HG03066 (cell line): Measurements from ENCODE around the gene AP1M1.
"Not testable (repeated sequence)": the region's sequence is repeated elsewhere in the genome, so short reads cannot be mapped to it uniquely, and the experiment has no call there.

ENCODE experiments used
- ATAC-seq: cut with Tn5 transposase; IDR thresholded peaks from one replicate; pipeline ENCODE4 v1.9.1; 2021; ENCODE audit warnings: low read depth; ENCODE audit not compliant: unreplicated experiment

AP1M1 gene

DNA sequence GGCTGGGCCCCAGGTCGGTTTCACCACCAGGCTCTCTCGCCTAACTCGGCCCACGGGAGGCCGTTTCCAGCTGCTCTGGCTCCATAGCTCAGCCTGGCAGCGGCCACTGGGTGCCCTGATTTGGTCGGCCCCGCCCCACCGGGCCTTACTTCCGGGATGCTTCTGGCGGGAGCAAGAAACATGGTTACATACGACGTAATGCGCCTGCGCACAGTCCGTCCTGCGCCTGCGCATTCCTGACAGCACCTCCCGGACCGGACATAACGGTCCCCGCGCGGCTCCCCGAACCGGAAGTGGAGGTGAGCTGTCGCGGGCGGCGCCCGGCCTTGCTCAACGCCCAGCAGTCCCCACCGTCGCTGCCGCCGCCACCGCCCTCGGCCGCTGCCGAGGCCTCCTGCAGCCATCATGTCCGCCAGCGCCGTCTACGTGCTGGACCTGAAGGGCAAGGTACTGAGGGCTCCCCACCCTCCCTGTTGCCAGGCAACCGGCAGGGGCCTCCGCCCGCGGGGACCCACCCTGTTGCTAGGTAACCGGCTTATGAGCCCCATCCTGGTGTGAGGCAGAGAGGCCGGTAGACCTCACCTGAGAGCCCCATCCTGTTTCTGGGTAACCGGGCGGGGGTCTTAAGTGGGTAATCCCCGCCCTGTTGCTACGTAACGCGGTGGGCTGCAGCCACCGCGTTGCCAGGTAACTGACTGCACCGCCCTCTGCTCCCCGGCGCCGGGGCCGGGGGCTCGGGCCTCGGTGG lies at the start of gene AP1M1:
Gene AP1M1 (plus strand): TSS at position 290 of the 748 bp plus-strand sequence. CDS start 116 bp downstream, at position 406.
- peak; percentile 87 for ATAC-seq

DNA sequence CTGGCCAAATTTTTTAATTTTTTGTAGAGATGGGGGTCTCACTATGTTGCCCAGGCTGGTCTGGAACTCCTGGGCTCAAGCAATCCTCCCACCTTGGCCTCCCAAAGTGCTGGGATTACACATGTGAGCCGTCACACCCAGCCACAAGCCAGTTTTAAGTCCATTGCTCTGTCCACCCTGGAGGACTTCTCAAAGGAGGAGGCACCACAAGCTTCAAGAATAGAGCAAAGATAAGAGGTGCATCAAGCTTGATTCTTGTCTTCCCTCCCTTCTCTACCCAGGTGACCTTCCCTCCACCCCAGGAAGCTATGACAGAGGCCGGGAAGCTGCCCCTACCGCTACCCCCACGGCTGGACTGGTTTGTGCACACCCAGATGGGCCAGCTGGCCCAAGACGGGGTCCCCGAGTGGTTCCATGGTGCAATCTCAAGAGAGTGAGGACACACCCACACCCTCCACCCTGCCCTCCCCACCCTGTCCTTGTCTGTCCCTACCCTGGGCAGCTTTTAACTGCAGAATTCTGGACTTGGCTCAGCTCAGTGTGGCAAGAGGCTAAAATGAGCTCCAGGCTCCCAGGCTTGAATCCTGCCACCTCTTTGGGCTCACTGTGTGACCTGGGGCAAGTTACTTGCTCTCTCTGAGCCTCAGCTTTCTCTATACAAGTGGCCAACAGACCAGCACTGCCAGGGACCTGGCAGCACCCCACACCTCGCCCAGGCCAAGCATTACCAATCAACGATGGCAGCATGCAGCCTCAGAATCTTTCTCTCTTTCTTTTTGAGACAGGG lies 49.1 kb upstream of the AP1M1 start:
- ATAC-seq = no peak

DNA sequence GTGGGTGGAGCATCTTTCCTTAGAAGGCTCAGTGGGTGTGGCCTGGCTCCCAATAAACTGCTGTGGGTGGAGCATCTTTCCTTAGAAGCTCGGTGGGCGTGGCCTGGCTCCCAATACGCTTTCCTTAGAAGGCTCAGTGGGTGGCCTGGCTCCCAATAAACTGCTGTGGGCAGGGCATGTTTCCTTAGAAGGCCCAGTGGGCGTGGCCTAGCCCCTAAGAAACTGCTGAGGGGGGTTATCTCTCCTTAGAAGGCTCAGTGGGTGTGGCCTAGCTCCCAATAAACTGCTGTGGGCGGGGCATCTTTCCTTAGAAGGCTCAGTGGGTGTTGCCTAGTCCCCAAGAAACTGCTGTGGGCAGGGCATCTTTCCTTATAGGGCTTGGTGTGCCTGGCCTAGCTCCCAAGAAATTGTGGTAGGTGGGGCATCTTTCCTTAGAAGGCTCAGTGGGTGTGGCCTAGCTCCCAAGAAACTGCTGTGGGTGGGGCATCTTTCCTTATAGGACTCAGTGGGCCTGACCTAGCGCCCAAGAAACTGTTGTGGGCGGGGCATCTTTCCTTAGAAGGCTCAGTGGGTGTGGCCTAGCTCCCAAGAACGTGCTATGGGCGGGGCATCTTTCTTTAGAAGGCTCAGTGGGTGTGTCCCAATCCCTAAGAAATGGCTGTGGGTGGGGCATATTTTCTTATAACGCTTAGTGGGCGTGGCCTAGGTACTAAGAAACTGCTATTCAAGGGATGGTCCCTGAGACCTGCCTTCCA lies 44.0 kb upstream of the AP1M1 start:
- ATAC-seq = no peak

GRCh38 chr19:16154557-16154956 lies 43.2 kb upstream of the AP1M1 start:
- no peak for ATAC-seq

DNA sequence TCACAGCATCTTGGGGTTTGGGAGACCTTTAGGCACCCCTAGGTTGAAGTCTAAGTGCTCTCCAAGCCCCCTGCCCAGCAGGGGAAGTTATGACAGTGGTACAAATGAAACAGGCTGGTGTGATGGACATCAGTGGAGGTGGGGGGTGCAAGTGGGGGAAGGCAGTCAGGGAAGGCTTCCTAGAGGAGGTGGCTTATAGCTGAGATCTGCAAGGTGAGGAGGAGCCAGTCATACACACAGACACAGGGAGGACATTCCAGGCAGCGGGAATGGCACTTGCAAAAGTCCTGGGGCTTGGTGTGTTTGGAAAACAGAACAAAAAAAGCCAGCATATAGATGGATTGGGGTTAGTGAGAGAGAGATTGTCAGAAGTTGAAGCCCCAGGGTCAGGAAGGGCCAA lies 42.6 kb upstream of the AP1M1 start:
- no peak for ATAC-seq

- ATAC-seq = no peak
Observed at GRCh38 chr19:16156904-16157303, 40.8 kb upstream of the AP1M1 start.

DNA sequence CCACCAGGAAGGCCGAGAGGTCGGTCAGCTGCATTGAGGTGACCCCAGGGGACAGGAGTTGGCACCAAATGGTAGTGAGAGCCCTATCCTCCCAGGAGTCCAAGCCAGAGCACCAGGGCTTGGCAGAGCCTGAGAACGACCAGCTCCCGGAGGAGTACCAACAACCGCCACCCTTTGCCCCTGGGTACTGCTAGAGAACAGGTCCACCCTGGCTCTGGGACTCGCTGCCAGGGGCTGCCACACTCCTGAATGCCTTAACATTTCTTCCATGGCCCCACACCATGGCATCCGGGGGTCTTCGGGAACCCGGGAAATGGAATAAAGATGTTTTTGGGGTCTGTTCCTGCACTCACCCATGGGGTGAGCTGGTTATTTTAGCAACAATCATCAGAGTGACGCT lies 40.1 kb upstream of the AP1M1 start:
- no peak for ATAC-seq

- ATAC-seq = no peak
Observed at GRCh38 chr19:16159655-16160054, 38.1 kb upstream of the AP1M1 start.

- ATAC-seq = no peak
Observed at GRCh38 chr19:16160445-16160942, 37.2 kb upstream of the AP1M1 start.

DNA sequence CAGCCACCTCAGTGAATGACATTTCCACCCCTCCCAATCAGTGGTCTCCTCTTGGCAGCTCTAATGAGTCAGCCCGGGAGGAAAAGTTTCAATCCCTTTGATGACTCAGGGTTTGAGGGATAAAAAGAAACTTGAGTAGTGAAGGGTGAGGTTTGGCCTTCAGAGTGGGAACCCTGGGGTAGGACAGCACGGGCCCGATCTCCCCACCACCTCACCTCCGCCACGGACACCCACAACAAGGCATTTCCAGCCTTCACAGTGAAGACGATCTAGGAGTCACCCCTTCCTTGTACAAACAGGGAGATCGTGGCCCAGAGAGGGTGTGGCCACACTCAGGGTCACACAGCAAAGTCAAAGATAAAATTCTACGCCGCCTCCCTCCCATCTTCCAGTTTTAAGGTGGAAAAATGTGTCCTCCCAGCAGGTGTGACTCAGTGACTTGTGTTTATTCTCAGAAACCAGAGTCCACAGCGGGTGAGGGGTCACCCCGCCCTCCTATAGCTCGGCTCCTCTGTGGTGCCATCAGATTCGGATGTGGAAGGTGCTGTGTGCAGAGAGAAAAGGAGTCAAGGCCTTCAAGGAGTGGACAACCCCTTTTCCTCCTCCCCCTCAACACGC lies 36.7 kb upstream of the AP1M1 start:
- ATAC-seq = no peak

GRCh38 chr19:16161840-16162239 lies 35.9 kb upstream of the AP1M1 start:
- ATAC-seq = no peak

DNA sequence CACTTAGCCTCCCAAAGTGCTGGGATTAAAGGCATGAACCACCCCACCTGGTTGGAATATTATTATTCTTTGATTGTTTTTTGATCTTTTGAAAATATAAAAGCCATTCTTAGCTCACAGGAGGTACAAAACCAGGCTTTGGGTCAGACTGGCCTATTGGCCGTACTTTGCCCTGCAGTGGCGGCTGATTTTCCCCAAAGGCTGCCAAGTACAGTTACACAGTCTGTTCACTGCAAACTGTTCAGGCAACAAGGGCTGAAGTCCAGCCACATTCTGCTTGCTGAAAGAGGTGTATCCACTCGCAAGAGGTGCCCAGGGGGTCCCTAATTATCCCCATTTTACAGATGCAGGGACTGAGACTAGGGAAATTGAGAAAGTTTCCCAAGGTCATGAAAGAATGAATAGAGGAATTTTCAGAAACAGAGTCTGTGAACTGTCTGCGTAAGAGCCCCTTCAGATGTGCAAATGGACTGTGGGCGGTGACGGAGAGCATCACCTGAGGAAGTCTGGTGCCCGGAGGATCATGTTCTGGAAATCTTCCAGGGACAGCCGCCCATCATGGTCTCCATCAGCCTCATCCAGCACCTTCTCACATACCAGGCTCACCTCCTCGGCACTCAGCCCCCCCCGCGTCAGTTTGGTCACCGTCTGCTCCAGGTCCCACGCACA lies 33.4 kb upstream of the AP1M1 start:
- ATAC-seq = no peak

DNA sequence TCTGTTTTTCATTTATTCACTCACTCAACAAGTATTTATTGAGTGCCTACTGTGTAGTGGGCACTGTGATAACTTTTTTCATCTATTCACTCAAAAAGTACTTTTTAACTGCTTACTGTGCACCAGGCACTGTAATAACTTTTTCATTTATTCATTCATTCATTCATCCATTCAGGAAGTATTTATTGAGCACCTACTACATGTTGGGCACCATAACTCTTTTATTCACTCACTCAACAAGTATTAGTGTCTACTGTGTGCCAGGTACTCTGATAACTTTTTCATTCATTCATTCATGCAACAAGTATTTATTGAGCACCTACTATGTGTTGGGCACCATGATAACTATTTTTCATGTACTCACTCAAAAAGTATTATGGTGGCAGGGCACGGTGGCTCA lies 31.3 kb upstream of the AP1M1 start:
- ATAC-seq = no peak

DNA sequence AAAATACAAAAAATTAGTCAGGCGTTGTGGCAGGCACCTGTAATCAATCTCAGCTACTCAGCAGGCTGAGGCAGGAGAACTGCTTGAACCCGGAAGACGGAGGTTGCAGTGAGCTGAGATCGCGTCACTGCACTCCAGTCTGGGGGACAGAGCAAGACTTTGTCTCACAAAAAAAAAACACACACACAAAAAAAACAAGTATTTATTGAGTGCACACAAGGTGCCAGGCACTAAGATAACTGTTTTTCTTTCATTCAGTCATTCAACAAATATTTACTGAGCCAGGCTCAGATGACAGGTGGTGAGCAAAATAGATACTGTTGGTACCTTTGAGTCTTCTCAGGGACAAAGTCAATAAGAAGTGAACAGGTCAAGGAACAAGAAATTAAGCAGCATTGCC lies 30.7 kb upstream of the AP1M1 start:
- ATAC-seq = no peak

GRCh38 chr19:16168465-16169081 lies 29.1 kb upstream of the AP1M1 start:
- ATAC-seq = no peak

DNA sequence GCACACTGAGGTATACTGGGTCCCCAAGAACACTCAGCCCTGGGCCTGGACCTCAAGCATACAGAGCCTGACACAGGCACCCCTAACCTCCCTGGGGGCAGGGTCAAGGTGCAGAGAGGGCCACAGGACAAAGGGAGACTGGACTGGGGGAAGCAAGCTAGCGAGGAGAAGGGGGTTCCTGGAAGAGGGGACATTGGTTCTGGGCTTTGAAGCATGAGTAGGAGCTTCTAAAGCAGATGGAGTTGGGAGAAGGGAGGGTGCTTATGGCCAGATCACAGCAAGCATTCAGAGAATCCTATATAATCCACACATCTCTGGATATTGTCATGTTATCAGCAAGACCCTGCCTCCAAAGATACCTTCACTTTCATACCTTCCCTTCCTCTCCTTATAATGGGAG lies 27.6 kb upstream of the AP1M1 start:
- no peak for ATAC-seq

DNA sequence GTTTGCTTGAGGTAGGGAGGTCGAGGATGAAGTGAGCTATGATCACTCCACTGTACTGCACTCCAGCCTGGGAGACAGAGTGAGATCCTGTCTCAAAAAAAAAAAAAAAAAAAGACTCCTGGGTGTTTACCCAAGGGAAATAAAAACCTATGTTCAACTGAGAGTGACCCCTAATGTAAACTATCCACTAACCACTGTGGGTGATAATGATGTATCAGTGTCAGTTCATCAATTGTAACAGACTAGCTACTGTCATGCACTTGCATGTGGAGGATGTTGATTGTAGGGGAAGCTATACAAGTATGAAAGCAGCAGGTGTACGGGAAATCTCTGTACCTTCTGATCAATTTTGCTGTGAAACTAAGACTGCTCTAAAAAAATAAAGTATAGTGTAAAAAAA lies 21.8 kb upstream of the AP1M1 start:
- ATAC-seq = no peak

DNA sequence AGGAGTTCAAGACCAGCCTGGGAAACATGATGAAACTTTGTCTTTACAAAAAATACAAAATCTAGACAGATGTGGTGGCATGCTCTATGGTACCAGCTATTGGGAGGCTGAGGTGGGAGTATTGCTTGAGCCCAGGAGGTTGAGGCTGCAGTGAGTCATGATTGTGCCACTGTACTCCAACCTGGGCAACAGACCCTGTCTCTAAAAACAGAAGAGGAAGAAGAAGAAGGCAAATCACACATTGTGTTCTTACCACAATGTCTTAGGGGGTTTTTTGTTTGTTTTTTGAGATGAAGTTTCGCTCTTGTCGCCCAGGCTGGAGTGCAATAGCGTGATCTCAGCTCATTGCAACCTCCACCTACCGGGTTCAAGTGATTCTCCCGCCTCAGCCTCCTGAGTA lies 18.8 kb upstream of the AP1M1 start:
- not testable (repeated sequence) for ATAC-seq

GRCh38 chr19:16180611-16181010 lies 17.1 kb upstream of the AP1M1 start:
- no peak for ATAC-seq

DNA sequence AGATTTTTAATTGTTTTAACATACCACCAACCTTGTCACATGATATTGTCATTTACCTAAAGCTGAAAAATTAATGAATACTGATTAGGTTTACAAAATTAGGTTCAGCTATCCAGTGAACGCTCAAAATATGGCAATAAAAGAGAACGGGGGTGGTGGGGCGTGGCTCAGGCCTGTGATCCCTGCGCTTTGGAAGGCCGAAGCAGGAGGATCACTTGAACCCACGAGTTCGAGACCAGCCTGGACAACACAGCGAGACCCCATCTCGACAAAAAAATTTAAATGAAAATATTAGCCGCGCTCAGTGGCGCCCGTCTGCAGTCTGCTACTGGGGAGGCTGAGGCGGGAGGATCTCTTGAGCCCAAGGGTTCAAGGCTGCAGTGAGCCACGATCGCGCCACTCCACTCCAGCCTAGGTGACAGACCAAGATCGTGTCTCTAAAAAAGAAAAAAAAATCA lies 13.0 kb upstream of the AP1M1 start:
- ATAC-seq = no peak
